HG03196 (cell line): ENCODE results near the gene SPTAN1.
"Not testable (repeated sequence)": the region's sequence is repeated elsewhere in the genome, so short reads cannot be mapped to it uniquely, and the experiment has no call there.

Source experiments
- ATAC-seq: cut with Tn5 transposase; IDR thresholded peaks from one replicate; pipeline ENCODE4 v1.9.1; 2021; ENCODE audit not compliant: unreplicated experiment

SPTAN1 gene

DNA sequence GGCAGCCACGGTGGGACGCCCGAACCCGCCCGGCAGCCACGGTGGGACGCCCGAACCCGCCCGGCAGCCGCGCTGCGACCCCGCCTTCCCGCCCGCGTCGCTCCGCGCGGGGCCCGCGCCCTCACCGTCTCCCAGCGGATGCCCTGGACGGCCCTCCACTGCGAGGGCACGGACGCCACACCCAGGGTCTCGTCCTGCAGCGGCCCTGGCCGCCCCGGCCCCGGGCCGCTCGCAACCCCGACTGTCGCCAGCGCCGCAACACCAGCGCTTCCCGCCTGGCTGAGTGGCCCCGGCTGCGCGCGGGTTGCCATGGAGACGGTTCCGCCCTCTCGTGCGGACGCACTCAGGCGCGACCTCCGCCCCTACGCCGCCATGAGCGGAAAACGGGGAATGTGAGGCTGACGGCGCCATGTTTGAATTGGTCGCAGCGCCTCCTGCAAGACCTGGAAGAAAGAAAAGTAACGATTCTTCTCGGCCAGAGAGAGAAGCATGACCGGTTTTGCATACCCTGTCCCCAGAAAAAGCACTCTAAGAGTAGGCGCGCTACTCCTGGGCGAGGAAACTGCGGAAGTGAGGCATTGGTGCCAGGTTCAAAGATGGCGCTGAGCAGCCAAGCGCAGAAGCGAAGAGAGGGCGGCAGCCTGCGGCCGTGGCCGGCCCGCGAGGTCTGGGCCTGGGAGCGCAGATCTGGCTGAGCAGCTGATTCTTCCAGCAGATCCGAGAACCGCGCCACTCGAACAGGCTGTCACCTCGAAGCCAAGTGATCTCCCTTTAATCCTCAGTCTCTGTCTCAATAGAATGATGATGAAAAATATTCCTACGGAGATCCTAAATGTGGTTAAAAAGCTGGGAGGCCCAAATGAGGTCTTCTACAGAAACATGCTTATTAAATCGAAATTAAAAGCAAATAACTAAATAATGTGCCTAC is 104.3 kb downstream of the SPTAN1 start, which contains the start of gene DYNC2I2:
Gene DYNC2I2 (minus strand): TSS at position 432 of the 928 bp plus-strand sequence. CDS start 121 bp downstream, at position 311.
- ATAC-seq: peak; percentile 71

DNA sequence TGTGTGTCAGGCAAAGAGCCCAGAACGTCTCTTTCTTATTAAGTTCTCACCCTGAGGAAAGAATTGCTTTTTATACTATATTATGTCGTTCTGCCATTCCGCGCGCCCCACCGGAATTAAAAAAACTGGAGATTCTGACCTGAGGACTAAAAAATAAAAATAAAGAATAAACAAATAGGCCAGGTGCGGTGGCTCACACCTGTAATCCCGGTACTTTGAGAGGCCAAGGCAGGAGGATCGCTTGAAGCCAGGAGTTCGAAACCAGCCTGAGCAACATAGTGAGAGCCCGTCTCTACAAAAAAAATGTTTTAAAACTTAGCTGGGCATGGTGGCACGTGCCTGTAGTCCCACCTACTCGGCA is 104.9 kb downstream of the SPTAN1 start:
- ATAC-seq: no peak

DNA sequence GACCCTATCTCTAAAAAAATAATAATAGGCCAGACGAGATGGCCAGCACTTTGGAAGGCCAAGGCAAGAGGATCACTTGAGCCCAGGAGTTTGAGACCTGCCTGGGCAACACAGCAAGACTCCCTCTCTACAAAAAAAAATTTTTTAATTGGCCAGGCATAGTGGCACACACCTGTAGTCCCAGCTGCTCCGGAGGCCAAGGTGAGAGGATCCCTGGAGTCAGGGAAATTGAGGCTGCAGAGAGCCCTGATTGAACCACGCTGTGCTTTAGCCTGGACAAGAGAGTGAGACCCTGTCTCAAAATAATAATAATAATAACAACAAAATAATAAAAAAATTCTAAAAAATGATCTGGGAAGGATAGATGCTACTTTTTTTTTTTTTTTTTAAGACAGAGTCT is 105.4 kb downstream of the SPTAN1 start:
- ATAC-seq: no peak

DNA sequence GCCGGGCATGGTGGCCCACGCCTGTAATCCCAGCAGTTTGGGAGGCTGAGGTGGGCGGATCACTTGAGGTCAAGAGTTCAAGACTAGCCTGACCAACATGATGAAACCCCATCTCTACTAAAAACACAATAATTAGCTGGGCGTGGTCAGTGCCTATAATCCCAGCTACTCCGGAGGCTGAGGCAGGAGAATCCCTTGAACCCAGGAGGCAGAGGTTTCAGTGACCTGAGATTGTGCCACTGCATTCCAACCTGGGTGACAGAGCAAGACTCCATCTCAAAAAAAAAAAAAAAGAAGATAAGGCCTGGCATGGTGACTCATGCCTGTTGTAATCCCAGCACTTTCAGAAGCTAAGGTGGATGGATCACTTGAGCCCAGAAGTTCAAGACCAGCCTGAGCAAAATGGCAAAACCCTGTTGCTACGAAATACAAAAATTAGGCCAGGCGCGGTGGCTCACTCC is 114.1 kb downstream of the SPTAN1 start:
- not testable (repeated sequence) for ATAC-seq

DNA sequence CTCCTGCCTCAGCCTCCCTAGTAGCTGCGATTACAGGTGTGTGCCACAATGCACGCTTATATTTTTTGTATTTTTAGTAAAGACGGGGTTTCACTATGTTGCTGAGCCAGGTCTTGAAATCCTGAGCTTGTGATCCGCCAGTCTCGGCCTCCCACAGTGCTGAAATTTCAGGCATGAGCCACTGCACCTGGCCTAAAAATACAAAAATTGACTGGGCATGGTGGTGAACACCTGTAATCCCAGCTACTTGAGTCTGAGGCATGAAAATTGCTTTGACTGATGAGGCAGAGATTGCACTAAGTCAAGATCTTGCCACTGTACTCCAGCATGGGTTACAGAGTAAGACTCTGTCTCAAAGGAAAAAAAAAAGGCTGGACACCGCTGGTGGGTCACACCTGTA is 117.4 kb downstream of the SPTAN1 start:
- ATAC-seq: no peak

DNA sequence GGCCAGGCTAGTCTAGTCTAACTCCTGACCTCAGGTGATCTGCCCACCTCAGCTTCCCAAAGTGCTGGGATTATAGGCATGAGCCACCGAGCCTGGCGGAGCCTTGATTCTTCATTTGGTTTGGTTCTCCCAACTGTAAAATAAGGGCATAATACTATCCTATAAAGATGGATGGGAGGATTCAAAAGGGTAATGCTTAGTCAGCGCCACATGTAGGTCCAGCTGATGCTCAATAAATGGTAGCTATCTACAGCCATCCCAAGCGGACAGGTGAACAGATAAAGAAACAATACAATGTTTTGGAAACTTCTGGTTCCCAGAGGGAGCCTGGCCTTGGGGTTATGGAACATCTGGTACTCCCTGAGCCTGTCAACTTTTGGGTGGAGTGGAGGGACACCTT is 123.0 kb downstream of the SPTAN1 start:
- ATAC-seq: no peak

DNA sequence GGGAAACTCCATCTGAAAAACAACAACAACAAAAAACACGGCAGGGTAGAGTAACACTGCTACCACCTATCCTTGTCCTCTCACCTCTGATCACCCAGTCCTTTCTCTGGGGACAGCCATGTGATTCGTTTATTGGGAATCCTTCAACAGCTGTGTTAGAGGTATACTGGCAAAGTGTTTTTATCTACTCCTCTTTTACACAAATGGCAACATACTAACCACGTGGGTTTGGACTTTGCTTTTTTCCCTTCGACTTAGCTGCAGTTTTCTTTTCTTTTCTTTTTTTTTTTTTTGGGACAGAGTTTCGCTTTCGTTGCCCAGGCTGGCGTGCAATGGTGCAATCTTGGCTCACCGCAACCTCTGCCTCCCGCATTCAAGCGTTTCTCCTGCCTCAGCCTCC is 125.4 kb downstream of the SPTAN1 start:
- ATAC-seq: no peak
